Measurements from ENCODE around the gene TRMT10A.

DNA sequence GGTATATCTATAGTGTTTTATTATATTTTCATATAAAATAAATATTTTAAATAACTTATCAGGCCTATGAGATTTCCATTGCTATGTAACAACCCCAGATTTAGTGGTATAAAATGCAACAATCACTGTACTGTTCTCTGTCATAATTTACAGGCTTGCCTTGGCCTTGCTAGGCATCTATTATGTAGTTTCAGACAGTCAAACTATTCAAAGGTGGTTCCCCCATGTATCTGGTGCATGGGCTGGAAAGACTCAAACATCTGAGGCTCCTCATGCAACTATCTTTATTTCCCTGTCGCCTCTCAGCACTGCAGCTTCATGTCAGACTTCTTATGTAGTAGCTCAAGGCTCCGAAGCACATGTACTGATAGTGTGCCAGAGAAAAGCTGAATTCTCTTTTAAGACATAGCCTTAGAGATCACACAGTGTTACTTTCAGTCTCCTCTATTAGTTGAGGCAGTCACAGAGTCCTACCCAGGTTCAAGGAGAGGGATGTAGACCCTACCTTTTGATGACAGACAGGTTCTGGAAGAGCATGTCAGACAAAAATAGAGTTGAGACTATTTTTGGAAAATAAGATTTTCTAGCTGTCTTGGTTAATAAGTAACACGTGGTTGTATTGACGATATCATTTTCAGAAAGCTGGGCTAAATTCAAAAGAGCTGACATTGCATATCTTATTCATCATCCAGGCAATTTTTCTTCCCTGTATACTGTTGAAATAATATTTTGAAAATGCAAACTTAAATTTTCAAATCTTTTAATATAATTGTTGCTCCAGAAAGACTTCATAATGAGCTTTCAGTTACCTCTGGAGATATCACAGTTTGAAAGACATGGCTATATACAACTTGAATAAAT, 30.2 kb upstream of the TRMT10A start:
- TF ChIP-seq EZH2 (IDR thresholded peaks at IDR 0.05; ENCODE audit: insufficient read depth, poor library complexity, severe bottlenecking): no peak
- TF ChIP-seq EZH2phosphoT487 (IDR thresholded peaks at IDR 0.05; ENCODE audit: insufficient read depth, low read depth): no peak

Data from GM23248 (cell line).